H9 (cell line): ENCODE data around the gene FHL3. TPM values are rescaled to one million over a fixed set of nuclear protein-coding genes. Genes with fewer than 3 reads are reported as not detected.
A peak's percentile ranks its signal among the peaks of the same experiment; 100 is the strongest.

ENCODE experiments used
- DNase-seq: peaks from one replicate; pipeline ENCODE4 v3.0.0-alpha.2; 2017
- H2AFZ ChIP-seq: one replicate; pipeline ENCODE4 v1.6.1; 2013; ENCODE audit warnings: mild to moderate bottlenecking, low read length, control low read depth, moderate library complexity
- H2AK5ac ChIP-seq: 2 replicates; pipeline ENCODE4 v1.6.1; 2013; ENCODE audit warnings: low read length, control low read depth, mixed read lengths; ENCODE audit not compliant: insufficient read length
- H2BK120ac ChIP-seq: one replicate; pipeline ENCODE4 v1.6.1; 2013; ENCODE audit warnings: low read depth, mild to moderate bottlenecking, low read length, control low read depth, inconsistent platforms; ENCODE audit not compliant: poor library complexity, severe bottlenecking
- H2BK12ac ChIP-seq: 2 replicates; pipeline ENCODE4 v1.6.1; 2013; ENCODE audit warnings: low read length, control low read depth, mixed read lengths, low read depth; ENCODE audit not compliant: insufficient read length
- H2BK15ac ChIP-seq: 2 replicates; pipeline ENCODE4 v1.6.1; 2013; ENCODE audit warnings: low read depth, low read length, control low read depth
- H2BK20ac ChIP-seq: one replicate; pipeline ENCODE4 v1.6.1; 2013; ENCODE audit warnings: low read depth, mild to moderate bottlenecking, low read length, control low read depth, inconsistent platforms; ENCODE audit not compliant: poor library complexity, severe bottlenecking
- H2BK5ac ChIP-seq: 2 replicates; pipeline ENCODE4 v1.6.1; 2013; ENCODE audit warnings: low read length, control low read depth, mixed read lengths; ENCODE audit not compliant: insufficient read length
- H3K14ac ChIP-seq: 2 replicates; pipeline ENCODE4 v1.6.1; 2013; ENCODE audit warnings: low read length, control low read depth; ENCODE audit not compliant: insufficient read depth
- H3K18ac ChIP-seq: 2 replicates; pipeline ENCODE4 v1.6.1; 2013; ENCODE audit warnings: low read depth, mild to moderate bottlenecking, mixed read lengths, low read length, control low read depth; ENCODE audit not compliant: insufficient read length
- H3K23ac ChIP-seq: 2 replicates; pipeline ENCODE4 v1.6.1; 2013; ENCODE audit warnings: low read length, control low read depth, mixed read lengths, low read depth; ENCODE audit not compliant: insufficient read length
- H3K23me2 ChIP-seq: 2 replicates; pipeline ENCODE4 v1.6.1; 2013; ENCODE audit warnings: low read depth, mild to moderate bottlenecking, mixed read lengths, low read length, control low read depth; ENCODE audit not compliant: insufficient read length, poor library complexity, severe bottlenecking
- H3K27ac ChIP-seq: 2 replicates; pipeline ENCODE4 v1.5.1; 2013; ENCODE audit warnings: low read length, control low read depth, mixed read lengths, low read depth; ENCODE audit not compliant: insufficient read length
- H3K27me3 ChIP-seq: 2 replicates; pipeline ENCODE4 v1.6.1; 2013; ENCODE audit warnings: low read length, control low read depth, inconsistent platforms; ENCODE audit not compliant: insufficient read depth
- H3K4ac ChIP-seq: 2 replicates; pipeline ENCODE4 v1.6.1; 2013; ENCODE audit warnings: low read depth, mild to moderate bottlenecking, control low read depth, inconsistent platforms, low read length, moderate library complexity
- H3K4me1 ChIP-seq: 2 replicates; pipeline ENCODE4 v1.6.1; 2013; ENCODE audit warnings: low read length, control low read depth, inconsistent platforms; ENCODE audit not compliant: insufficient read depth
- H3K4me2 ChIP-seq: 2 replicates; pipeline ENCODE4 v1.6.1; 2013; ENCODE audit warnings: low read length, control low read depth, mixed read lengths; ENCODE audit not compliant: insufficient read length, insufficient read depth
- H3K56ac ChIP-seq: 2 replicates; pipeline ENCODE4 v1.6.1; 2013; ENCODE audit warnings: low read depth, mild to moderate bottlenecking, mixed read lengths, low read length, control low read depth; ENCODE audit not compliant: insufficient read length
- H3K79me1 ChIP-seq: 2 replicates; pipeline ENCODE4 v1.6.1; 2013; ENCODE audit warnings: low read depth, mild to moderate bottlenecking, moderate library complexity, low read length, control low read depth, inconsistent platforms; ENCODE audit not compliant: insufficient read depth, poor library complexity, severe bottlenecking
- H3K79me2 ChIP-seq: 2 replicates; pipeline ENCODE4 v1.6.1; 2013; ENCODE audit warnings: low read length, control low read depth, inconsistent platforms; ENCODE audit not compliant: insufficient read depth
- H3K9ac ChIP-seq: 2 replicates; pipeline ENCODE4 v1.6.1; 2013; ENCODE audit warnings: low read length, control low read depth, mixed read lengths; ENCODE audit not compliant: insufficient read length; ENCODE audit errors: extremely low read depth
- H3K9me3 ChIP-seq: one replicate; pipeline ENCODE4 v1.6.1; 2013; ENCODE audit warnings: low read depth, low read length, inconsistent platforms; ENCODE audit not compliant: control insufficient read depth
- H3T11ph ChIP-seq: one replicate; pipeline ENCODE4 v1.6.1; 2013; ENCODE audit warnings: mild to moderate bottlenecking, low read length, control low read depth, inconsistent platforms
- H4K20me1 ChIP-seq: one replicate; pipeline ENCODE4 v1.6.1; 2013; ENCODE audit not compliant: control insufficient read depth, insufficient read length, insufficient read depth
- H4K5ac ChIP-seq: 2 replicates; pipeline ENCODE4 v1.6.1; 2013; ENCODE audit warnings: low read depth, mild to moderate bottlenecking, mixed read lengths, low read length, control low read depth; ENCODE audit not compliant: insufficient read length
- H4K8ac ChIP-seq: replicated peaks from 2 replicates; pipeline ENCODE4 v1.6.1; 2013; ENCODE audit warnings: low read length, control low read depth, mixed read lengths, low read depth; ENCODE audit not compliant: insufficient read length
- H4K91ac ChIP-seq: 2 replicates; pipeline ENCODE4 v1.6.1; 2013; ENCODE audit warnings: low read depth, mild to moderate bottlenecking, moderate library complexity, mixed read lengths, low read length, control low read depth; ENCODE audit not compliant: insufficient read length
- H3K27ac Mint-ChIP-seq, 3 experiments: 2 replicates in 2 of 3; 3 replicates in 1 of 3; pipeline ENCODE4 v1.8.0; 2020 to 2021; ENCODE audit warnings: mixed read lengths in 3 of 3, mild to moderate bottlenecking in 1 of 3, moderate library complexity in 1 of 3
- H3K27me3 Mint-ChIP-seq: 2 replicates; pipeline ENCODE4 v1.8.0; 2021; ENCODE audit warnings: low read depth, mild to moderate bottlenecking, moderate library complexity, mixed read lengths
- H3K36me3 Mint-ChIP-seq, 3 experiments: 2 replicates in 2 of 3; 3 replicates in 1 of 3; pipeline ENCODE4 v1.8.0; 2020 to 2021; ENCODE audit warnings: low read depth in 3 of 3, mixed read lengths in 3 of 3; ENCODE audit not compliant: insufficient read depth in 1 of 3
- H3K4me1 Mint-ChIP-seq, 2 experiments: 2 replicates each; pipeline ENCODE4 v1.8.0; 2020; ENCODE audit warnings: mixed read lengths in 2 of 2
- H3K4me3 Mint-ChIP-seq, 2 experiments: 2 replicates in 1 of 2; 3 replicates in 1 of 2; pipeline ENCODE4 v1.8.0; 2020 to 2021; ENCODE audit warnings: mild to moderate bottlenecking in 2 of 2, mixed read lengths in 2 of 2, moderate library complexity in 1 of 2
- H3K9me3 Mint-ChIP-seq, 2 experiments: 2 replicates in 1 of 2; 3 replicates in 1 of 2; pipeline ENCODE4 v1.8.0; 2020; ENCODE audit warnings: mild to moderate bottlenecking in 2 of 2, mixed read lengths in 2 of 2, moderate library complexity in 1 of 2
- WGBS: extraction: QIAGEN DNeasy Blood & Tissue Kit; methylation state at CpG from one replicate; pipeline ENCODE4 v1.1.7; 2013; ENCODE audit warnings: missing lambda C conversion rate, low lambda C conversion rate, mixed read lengths; ENCODE audit not compliant: insufficient read length; ENCODE audit errors: extremely low coverage; 5-methylcytosine and 5-hydroxymethylcytosine counted together
- total RNA-seq: library from RNA; stranded (reverse); gene quantifications from 2 replicates; pipeline ENCODE4 v1.2.1, GENCODE V29; 2021
- TF ChIP-seq, protein P1 (sequence below): fragments of 200-600 bp; sonication (generic); conservative IDR thresholded peaks from 3 replicates; pipeline ENCODE4 v1.8.0; 2021; ENCODE audit warnings: antibody characterized with exemption, mild to moderate bottlenecking

FHL3 gene
- total RNA-seq, 1 experiment from 2014 or later = 32.8 TPM

DNA sequence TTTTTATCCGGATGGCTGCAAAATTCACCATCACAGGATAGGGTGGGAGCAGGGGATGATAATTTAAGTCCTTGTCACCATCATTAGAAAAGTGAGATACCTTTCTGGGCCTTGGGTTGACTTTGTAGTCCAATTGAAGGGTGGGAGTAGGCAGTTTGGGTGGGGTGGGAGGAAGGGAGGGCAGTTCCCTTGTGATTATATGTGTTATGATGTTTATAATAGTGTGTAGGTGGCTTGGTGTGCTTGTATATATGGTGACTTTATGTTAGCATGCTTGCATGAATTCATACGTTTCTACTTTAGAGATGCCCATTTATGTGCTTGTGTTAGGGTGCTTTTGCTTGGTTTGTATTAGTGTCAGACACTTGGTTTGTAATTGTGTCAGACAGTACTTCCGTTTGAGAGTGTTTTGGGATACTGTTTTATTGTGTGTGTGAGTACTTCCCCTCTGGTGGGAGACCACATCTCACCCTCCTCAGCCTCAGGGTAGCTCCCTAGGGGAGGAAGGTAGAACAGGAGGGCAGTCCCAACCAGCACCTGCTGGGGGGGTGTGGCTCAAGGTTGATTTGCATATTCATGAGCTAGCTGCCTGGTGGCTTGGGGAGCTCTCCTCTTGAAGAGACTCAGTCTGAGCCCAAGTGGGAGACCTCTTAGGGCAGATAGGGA is 47.6 kb upstream of the FHL3 start:
- peaks cover 2% of the 10 kb centered on the region for H3K23me2 ChIP-seq
- H3K9me3 ChIP-seq = no peaks in the 10 kb centered on the region
- no peak overlapping the region for H3K4ac ChIP-seq
- no peaks in the 10 kb centered on the region for H3K36me3 Mint-ChIP-seq
- H4K91ac ChIP-seq = no peak overlapping the region
- H3K9me3 Mint-ChIP-seq = no peaks in the 10 kb centered on the region
- H2AK5ac ChIP-seq = no peak overlapping the region
- peaks cover 19% of the 10 kb centered on the region for H3K27me3 Mint-ChIP-seq
- H4K20me1 ChIP-seq = no peaks in the 10 kb centered on the region
- WGBS = no CpG with 5 or more reads among the region's 3 CpGs
- no peak overlapping the region for H3K27ac ChIP-seq
- H3K4me1 ChIP-seq = peaks cover 7% of the 10 kb centered on the region; the same call in 1 of the 2 replicates
- H3K23ac ChIP-seq = no peak overlapping the region
- H3K4me2 ChIP-seq = peak overlapping the region; percentile 5
- H3K27ac Mint-ChIP-seq = peak overlapping the region in 1 of 3 experiments; percentile 17; a peak in 1 of 7 replicates
- peaks cover 43 to 50% of the 10 kb centered on the region in 2 experiments for H3K4me1 Mint-ChIP-seq
- TF ChIP-seq, protein P1, sequence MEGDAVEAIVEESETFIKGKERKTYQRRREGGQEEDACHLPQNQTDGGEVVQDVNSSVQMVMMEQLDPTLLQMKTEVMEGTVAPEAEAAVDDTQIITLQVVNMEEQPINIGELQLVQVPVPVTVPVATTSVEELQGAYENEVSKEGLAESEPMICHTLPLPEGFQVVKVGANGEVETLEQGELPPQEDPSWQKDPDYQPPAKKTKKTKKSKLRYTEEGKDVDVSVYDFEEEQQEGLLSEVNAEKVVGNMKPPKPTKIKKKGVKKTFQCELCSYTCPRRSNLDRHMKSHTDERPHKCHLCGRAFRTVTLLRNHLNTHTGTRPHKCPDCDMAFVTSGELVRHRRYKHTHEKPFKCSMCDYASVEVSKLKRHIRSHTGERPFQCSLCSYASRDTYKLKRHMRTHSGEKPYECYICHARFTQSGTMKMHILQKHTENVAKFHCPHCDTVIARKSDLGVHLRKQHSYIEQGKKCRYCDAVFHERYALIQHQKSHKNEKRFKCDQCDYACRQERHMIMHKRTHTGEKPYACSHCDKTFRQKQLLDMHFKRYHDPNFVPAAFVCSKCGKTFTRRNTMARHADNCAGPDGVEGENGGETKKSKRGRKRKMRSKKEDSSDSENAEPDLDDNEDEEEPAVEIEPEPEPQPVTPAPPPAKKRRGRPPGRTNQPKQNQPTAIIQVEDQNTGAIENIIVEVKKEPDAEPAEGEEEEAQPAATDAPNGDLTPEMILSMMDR = no peak
- H3K79me1 ChIP-seq = no peaks in the 10 kb centered on the region
- H2BK120ac ChIP-seq = no peak overlapping the region
- H2BK15ac ChIP-seq = no peak overlapping the region
- no peak overlapping the region for H3K14ac ChIP-seq
- no peak overlapping the region for H3K56ac ChIP-seq
- H3K4me3 Mint-ChIP-seq = no peak overlapping the region; a peak in 1 of 5 replicates
- H2BK12ac ChIP-seq = no peak overlapping the region
- no peak overlapping the region for H3T11ph ChIP-seq
- no peak overlapping the region for H4K5ac ChIP-seq
- no peak overlapping the region for H3K18ac ChIP-seq
- peaks cover 1% of the 10 kb centered on the region; the same call in 1 of the 2 replicates for H3K27me3 ChIP-seq
- H2BK5ac ChIP-seq = no peak overlapping the region
- no peak overlapping the region for H3K9ac ChIP-seq
- H4K8ac ChIP-seq = no peak overlapping the region
- DNase-seq = peak; percentile 79
- no peaks in the 10 kb centered on the region; the same call in 1 of the 2 replicates for H3K79me2 ChIP-seq
- H2AFZ ChIP-seq = no peak overlapping the region
- no peak overlapping the region for H2BK20ac ChIP-seq
